CD4-positive, alpha-beta T cell treated with Interleukin-4 for 1 hour (primary cell): ENCODE results near the gene NEMP1.
"Not testable (repeated sequence)": the region's sequence is repeated elsewhere in the genome, so short reads cannot be mapped to it uniquely, and the experiment has no call there.

Experiments
- DNase-seq, 2 donors: peaks; one replicate each; pipeline ENCODE4 v3.0.0-alpha.2; 2020 to 2022

Gene NEMP1

DNA sequence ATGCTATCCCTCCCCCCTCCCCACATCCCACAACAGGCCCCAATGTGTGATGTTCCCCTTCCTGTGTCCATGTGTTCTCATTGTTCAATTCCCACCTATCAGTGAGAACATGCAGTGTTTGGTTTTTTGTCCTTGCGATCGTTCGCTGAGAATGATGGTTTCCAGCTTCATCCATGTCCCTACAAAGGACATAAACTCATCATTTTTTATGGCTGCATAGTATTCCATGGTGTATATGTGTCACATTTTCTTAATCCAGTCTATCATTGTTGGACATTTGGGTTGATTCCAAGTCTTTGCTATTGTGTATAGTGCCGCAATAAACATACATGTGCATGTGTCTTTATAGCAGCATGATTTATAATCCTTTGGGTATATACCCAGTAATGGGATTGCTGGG lies 25.4 kb downstream of the NEMP1 start:
- DNase-seq, result not testable (repeated sequence)

DNA sequence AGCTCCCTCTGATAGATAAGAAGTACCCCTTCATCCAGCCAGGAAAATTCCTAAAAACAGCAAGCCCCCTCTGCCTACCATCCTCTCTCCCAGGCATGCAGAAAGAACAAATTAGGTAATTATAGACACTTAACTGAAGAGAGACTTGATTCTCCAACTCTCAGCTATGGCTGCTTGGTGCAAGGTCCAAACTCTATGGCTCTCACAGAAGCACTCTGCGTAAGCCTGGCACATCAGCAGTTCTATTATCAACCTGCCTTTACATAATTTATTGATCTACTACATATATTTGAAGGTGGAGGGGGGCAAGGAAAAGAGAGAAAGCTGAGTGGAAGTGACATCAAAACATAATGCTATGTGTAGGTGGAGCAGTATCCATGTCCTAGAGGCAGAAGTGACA lies 27.6 kb downstream of the NEMP1 start:
- DNase-seq, result no peak

- DNase-seq, result no peak
Observed at GRCh38 chr12:57049890-57050289, 28.7 kb downstream of the NEMP1 start, which contains the start of gene MYO1A. Gene MYO1A (minus strand): TSS chr12:57050129. CDS start chr12:57048323, 1,806 bp downstream.

DNA sequence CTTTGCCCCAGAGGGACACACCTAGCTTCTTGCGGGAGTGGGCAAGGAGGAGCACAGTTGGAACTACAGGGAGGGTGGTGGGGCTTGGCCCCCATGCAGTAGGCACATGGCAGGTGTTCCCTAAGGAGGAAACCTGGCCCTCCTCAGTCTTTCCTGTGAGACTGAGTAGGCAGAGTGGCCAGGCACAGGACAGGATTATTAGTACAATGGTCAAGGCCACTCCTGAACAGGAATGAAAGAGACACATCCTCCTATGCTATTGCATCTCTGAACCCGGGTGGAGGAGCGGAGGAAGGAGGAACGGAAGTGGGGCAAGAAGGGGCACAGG lies 29.5 kb downstream of the NEMP1 start:
- DNase-seq, result no peak

GRCh38 chr12:57048423-57049118 lies 30.0 kb downstream of the NEMP1 start:
- no peak for DNase-seq

GRCh38 chr12:57047981-57048380 lies 30.6 kb downstream of the NEMP1 start:
- no peak for DNase-seq

DNA sequence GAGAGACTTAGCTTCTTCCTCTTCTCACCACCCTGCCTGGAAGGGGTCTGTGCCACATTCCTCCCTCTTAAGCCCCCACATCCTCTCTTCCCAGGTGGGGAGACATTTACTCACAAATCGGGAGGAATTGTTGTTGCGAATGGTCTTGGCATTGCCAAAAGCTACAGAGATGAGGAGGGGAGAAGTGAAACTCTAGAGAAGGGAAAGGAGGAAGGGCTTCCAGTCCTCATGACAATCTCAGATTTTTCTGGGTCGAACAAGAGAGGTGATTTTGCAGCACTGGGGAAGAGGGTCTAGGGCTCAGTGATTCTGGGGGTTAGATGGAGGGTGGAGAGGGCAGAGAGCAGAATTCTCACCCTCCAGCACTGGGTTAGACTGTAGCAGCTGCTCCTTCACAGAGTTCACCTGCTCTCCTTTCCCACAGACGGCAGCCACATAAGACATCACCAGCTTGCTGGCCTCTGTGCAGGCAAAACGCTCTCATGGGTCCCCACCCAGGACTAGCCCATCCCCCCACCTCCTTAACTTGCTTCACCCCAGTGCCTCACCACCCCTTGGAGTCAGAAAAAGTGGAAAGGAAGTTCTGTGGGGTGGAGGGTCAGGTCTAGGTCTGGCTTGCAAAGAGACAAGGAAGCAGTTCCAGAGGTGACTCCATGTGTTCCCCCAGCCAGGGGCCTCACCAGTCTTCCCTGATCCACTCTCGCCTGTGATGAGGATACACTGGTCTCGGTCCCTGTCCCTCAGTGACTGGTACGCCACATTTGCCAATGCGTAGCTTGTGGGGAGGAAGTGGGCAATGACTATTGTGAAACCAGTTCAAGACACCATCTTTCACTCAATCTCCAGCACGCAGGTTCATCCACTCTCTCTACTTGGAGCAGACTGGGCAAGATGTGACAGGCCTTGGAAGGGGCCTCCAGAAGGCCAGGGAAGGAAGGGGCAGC lies 31.4 kb downstream of the NEMP1 start:
- DNase-seq, result peak; percentile 42 to 46

- DNase-seq, result no peak
Observed at GRCh38 chr12:57046086-57046791, 32.4 kb downstream of the NEMP1 start.

DNA sequence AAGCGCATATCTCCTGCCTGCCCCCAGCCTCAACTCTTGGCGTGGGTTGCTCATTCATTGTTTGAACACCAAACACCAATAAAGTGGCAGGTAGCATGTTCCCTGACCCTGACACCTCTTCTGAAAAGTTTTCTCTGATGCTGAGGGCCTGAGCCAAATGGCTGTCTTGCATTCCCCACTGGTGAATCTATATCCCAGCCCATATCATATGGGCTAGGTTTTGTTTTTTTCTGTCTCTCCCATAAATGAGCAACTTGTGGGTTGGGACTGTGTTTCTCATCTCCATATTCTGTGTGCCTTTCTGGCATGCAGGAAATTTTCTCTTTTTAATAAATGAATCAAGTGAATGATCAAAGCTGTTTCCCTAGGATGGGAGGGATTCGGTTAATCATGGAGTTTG lies 33.7 kb downstream of the NEMP1 start:
- DNase-seq, result no peak

- no peak for DNase-seq
Observed at GRCh38 chr12:57044468-57044867, 34.1 kb downstream of the NEMP1 start.

- DNase-seq, result no peak
Observed at GRCh38 chr12:57042695-57043094, 35.9 kb downstream of the NEMP1 start.

GRCh38 chr12:57040750-57041149 lies 37.8 kb downstream of the NEMP1 start:
- DNase-seq, result no peak

GRCh38 chr12:57040211-57040610 lies 38.4 kb downstream of the NEMP1 start:
- DNase-seq, result no peak

DNA sequence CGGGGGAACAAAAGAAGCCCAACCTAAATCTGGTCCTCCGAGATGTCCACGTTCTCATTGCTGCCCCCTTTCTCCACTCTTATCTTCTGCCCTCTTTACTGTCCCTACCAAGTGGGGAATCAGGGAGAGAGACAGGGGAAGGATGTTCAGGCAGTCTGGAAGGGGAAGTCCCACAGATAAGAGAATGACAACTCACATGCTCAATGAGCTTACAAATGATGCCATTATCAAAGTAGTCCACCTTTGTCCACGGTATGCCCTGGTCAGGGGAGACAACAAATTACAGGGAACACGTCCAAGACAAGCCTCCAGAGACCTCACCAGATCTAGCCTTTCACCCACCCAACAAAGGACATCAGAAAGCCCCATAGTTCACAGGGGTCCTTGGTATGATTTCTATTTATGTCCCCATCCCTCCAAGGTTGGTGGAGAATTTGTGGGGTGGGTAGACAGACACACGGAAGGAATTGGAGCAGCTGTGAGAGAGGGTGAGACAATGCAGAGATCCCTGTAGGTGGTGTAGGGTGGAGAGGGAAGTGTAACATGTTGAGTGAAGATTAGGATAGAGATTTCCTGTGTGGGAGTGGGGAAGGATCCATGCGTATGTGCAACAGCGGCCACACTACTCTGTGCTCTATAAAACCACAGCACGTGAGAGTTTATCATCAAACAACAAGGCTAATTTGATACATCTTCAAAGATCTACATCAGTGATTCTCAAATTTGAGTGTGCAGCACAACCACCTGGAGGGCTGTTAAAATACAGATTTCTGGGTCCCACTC lies 39.4 kb downstream of the NEMP1 start:
- DNase-seq, result no peak

- no peak for DNase-seq
Observed at GRCh38 chr12:57037264-57037663, 41.3 kb downstream of the NEMP1 start.

GRCh38 chr12:57033431-57033830 lies 45.2 kb downstream of the NEMP1 start:
- no peak for DNase-seq

DNA sequence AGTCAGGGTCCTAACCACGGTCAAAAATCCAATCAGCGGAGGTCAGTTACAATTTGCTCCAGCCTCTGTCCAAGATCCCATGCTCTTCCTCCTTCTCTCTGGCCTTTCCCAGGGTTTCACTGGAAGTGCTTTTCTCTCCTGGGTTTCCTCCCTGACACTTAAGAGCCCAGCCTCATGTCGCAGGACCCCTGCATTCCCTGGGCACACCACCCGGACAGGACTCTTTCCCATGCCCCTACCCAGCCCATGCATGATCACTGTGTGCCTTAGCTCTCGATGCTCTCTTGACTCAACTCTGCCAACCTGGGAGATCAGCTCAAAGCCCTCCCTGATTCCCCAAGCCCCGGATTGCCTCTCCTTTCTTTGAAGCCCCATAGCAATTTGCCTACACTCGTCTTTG lies 46.8 kb downstream of the NEMP1 start:
- DNase-seq, result no peak

DNA sequence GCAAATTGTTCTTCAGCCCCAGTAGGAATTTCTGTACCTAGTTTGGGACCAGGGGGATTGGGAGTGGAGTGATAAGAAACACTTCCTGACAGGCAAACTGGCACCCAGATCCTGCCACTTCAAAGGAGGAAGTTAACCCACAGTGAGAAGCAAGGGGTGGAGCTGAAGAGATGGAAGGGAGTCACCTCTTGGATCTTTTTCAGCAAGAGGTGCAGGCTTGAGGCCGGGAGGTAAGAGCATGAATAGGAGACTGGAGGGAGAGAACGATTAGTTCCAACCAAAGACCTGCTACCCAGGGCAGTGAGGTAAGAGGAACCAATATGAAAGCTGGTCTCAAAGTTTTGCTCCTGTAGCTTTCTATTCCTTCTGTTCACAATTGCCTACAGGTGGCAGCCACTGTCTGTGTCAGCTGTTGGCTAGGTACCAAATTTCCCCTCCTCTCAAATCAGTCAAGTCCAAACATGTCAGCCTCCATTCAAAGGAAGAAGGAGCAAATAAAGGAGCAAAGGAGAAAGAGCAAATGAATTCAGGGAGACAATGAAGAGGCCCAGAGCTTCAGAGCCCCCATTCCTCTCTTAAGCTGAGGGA lies 47.4 kb downstream of the NEMP1 start:
- DNase-seq, result peak; percentile 16 to 29

- DNase-seq, result no peak
Observed at GRCh38 chr12:57029457-57029856, 49.1 kb downstream of the NEMP1 start.

- DNase-seq, result no peak
Observed at GRCh38 chr12:57027805-57028153, 50.8 kb downstream of the NEMP1 start.

DNA sequence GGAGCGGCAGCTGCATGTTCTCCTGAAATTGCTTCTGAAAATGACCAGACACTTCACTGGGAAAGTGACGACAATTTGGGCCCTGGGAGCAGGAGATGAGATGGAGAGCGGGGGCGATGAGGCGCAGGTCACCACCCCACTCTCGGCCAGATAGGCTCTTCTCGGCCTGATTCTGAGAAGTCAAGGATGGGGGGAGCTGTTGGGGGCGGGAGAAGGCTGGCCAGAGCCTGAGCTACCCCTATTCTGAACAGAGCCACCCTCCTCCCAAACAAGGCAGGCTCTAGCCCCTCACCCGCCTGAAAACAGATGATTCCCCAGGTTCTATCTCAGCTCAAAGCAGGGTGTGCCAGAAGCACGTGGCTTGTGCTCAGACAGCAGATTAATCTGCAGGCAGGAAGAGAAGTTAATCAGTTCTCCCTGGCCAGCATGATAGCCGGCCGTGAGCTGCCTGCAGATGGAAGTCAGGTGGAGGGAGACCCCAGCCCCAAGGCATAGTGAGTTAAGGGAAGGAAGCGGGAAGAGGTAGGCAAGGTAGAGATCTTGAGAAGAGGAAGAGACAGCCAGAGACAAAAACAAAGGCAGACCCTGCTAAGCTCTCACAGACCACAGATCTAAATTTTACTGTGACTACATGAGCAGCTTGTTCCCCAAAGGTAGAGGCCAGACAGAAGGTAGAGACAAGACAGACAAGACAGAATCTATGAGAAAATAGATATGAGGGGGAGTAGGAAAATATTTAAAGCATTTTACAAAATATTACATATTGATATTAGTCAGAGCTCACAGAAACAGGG lies 51.4 kb downstream of the NEMP1 start:
- DNase-seq, result no peak

GRCh38 chr12:57025196-57025595 lies 53.4 kb downstream of the NEMP1 start:
- DNase-seq, result no peak
